Testis (tissue), 2 donors: Measurements from ENCODE around the gene BTD.

Experiments
- CTCF ChIP-seq, 3 experiments: fragments of 450-650 bp in 2 of 3; fragments of 200-600 bp in 1 of 3; sonication (generic) in 1 of 3; IDR thresholded peaks; one replicate each; pipeline ENCODE4 v1.5.1; 2016 to 2019; ENCODE audit warnings: antibody characterized with exemption in 3 of 3, mild to moderate bottlenecking in 2 of 3, moderate library complexity in 1 of 3
- POLR2A ChIP-seq: fragments of 450-650 bp; IDR thresholded peaks from one replicate; pipeline ENCODE4 v1.6.1; 2017; ENCODE audit warnings: antibody characterized with exemption, mild to moderate bottlenecking, moderate library complexity

- TF ChIP-seq CTCF (IDR thresholded peaks at IDR 0.05) (no peak), POLR2A (no peak)
Observed at GRCh38 chr3:15579051-15579450, 22.5 kb upstream of the BTD start.
